Measurements from ENCODE around the gene MTOR. TPM values are rescaled to one million over a fixed set of nuclear protein-coding genes. Genes with fewer than 3 reads are reported as not detected.

The MTOR gene
- polyA plus RNA-seq, 1 experiment: 27.7 TPM

DNA sequence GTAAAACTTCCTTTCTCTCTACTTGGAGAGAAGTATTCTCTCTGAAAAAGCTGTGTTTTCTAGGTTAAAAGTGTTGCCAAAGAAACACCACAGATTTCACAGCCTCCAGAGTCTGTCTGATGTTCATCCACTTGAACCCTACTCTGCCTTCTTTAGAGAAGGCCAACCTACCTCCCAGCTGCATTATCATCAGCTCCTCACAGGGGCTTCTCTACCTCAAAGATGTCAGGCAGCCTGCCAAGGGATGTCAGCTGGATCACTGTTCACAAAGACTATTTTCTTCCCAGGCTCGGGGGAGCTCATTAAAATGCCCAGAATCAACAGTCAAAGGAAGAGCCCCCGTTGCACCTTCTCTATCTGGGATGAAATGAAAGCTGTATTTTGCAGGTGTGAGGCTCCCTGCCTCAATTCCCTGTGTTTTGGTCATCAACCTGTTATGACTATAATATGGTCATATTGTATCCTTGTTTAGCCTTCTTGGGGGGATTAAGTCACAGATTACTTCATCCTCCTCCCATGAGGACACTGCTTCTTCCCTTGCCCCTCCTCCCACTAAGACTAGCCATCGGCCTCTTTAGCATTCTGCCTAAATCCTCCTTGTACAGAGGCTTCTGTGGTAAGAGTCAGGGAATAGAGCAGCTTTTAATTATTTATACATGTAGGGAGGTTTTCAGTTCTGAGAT, 47.5 kb downstream of the MTOR start:
- CTCF ChIA-PET: interaction anchor here (0.6 to 1.0 kb wide), 2 partner anchors 24 to 177 kb away, joined by 3 to 6 read pairs; no protein-coding TSS in a partner anchor

DNA sequence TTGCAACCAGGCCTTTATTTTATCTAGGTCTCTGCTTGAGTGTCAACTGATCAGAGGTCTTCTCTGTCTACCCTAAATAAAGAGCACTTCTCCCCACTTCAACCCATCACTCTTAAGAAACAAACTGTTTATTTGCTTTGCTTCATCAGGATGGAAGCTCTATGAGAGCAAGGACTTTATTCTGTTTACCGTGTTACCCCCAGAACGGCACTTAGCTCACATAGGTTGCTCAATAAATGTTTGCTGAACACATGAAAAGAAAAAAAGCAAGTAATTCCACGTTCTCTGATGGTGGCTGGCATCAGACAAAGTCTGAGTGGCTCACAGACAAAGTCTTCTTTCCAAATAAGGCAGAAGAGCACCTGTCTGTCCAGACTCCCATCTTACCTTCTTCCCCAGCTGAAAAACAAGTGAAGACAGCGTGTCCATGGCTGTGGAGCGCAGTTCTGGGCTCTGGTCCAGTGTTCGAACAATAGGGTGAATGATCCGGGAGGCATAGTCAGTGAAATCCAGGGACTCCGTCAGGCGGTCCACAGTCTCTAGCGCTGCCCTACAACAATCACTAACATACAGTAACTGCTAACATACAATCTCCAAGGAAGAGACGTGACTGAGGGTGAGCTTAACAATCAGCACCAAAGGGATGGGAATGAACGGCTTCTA, 50.3 kb downstream of the MTOR start:
- H3K27ac ChIP-seq (ENCODE audit: low read depth, low read length): no peak overlapping the region
- ChIA-PET POLR2A (no interaction called here), CTCF (interaction anchor here (1.0 to 1.5 kb wide), 3 partner anchors 30 to 175 kb away, joined by 3 to 10 read pairs (median 4); no protein-coding TSS in a partner anchor)
- no peak overlapping the region for H3K4me3 ChIP-seq (ENCODE audit: low read depth, low read length)
- H3K9me3 ChIP-seq (ENCODE audit: control insufficient read depth, insufficient read depth, low read length): no peaks in the 10 kb centered on the region
- TF ChIP-seq, protein P1, sequence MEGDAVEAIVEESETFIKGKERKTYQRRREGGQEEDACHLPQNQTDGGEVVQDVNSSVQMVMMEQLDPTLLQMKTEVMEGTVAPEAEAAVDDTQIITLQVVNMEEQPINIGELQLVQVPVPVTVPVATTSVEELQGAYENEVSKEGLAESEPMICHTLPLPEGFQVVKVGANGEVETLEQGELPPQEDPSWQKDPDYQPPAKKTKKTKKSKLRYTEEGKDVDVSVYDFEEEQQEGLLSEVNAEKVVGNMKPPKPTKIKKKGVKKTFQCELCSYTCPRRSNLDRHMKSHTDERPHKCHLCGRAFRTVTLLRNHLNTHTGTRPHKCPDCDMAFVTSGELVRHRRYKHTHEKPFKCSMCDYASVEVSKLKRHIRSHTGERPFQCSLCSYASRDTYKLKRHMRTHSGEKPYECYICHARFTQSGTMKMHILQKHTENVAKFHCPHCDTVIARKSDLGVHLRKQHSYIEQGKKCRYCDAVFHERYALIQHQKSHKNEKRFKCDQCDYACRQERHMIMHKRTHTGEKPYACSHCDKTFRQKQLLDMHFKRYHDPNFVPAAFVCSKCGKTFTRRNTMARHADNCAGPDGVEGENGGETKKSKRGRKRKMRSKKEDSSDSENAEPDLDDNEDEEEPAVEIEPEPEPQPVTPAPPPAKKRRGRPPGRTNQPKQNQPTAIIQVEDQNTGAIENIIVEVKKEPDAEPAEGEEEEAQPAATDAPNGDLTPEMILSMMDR (IDR thresholded peaks at IDR 0.05; ENCODE audit: low read depth, low read length): no peak
- no peaks in the 10 kb centered on the region for H3K27me3 ChIP-seq (ENCODE audit: control insufficient read depth, insufficient read depth, low read length)
- DNase-seq (ENCODE audit: low read depth, low spot score): no peak

More for the DNA sequence above, 47.5 kb downstream of the MTOR start:
- H3K9me3 ChIP-seq (ENCODE audit: control insufficient read depth, insufficient read depth, low read length): no peaks in the 10 kb centered on the region
- no peak overlapping the region for H3K27ac ChIP-seq (ENCODE audit: low read depth, low read length)
- no peak for DNase-seq (ENCODE audit: low read depth, low spot score)
- TF ChIP-seq, protein P1 (IDR thresholded peaks at IDR 0.05; ENCODE audit: low read depth, low read length): no peak
- POLR2A ChIA-PET: no interaction called here
- H3K27me3 ChIP-seq (ENCODE audit: control insufficient read depth, insufficient read depth, low read length): no peaks in the 10 kb centered on the region
- H3K4me3 ChIP-seq (ENCODE audit: low read depth, low read length): no peak overlapping the region

DNA sequence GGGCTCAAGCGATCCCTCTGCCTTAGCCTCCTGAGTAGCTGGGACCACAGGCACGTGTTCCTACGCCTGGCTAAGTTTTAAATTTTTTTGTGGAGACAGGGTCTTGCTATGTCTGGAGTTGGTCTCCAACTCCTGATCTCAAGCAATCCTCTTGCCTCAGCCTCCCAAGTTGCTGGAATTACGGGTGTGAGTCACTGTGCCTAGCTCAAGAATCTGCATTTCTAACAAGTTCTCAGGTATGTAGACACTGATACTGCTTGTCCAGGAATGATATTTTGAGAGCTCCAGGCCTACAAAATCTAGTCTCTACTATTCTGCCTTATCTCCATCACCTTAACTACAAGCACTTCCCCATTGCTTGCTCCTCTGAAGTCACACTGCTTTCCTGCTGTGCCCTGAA, 50.9 kb downstream of the MTOR start:
- H3K4me3 ChIP-seq (ENCODE audit: low read depth, low read length): no peak overlapping the region
- CTCF ChIA-PET: interaction anchor here (0.6 to 1.5 kb wide), 5 partner anchors 10 to 889 kb away, joined by 3 to 10 read pairs (median 3); no protein-coding TSS in a partner anchor
- TF ChIP-seq, protein P1 (IDR thresholded peaks at IDR 0.05; ENCODE audit: low read depth, low read length): no peak
- H3K27me3 ChIP-seq (ENCODE audit: control insufficient read depth, insufficient read depth, low read length): no peaks in the 10 kb centered on the region
- no peak for DNase-seq (ENCODE audit: low read depth, low spot score)
- H3K27ac ChIP-seq (ENCODE audit: low read depth, low read length): no peak overlapping the region
- POLR2A ChIA-PET: interaction anchor here (0.6 kb wide), 1 partner anchor 162 kb away, joined by 3 read pairs; no protein-coding TSS in a partner anchor
- H3K9me3 ChIP-seq (ENCODE audit: control insufficient read depth, insufficient read depth, low read length): no peaks in the 10 kb centered on the region

DNA sequence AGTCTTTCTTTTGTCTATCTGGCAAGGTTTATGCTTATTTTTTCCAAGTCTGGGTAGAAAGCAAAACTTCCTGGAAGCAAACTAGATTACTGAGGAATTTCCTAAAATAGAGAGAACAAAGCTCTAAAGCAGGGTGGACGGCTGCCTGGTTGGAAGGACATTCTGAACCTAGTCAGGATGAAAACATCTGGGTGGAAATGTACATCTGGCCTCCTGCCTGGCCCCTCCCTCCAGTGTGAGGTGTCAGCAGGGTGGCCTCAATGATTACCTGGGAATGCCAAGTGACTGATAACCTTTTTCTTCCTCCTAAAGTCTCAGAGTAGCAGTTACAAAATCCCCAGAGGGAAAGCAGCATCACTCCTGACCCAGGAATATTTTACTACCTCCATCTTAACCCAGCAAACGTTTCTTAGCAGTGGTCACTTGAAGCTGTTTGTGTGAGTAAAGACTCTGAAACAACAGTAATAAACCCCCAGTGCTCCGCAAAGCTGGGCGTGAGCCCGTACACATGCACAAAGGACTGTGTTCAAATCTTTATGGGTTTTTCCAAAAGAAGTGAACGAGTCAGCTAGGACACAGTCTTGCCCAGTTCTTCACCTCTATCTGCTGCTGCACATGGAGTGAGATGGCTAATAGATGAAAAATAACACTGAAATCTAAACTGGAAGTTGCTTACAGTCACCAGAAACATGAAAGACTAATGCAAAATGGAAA, 54.3 kb downstream of the MTOR start:
- POLR2A ChIA-PET: no interaction called here
- no peak for DNase-seq (ENCODE audit: low read depth, low spot score)

More for the DNA sequence above, 54.3 kb downstream of the MTOR start:
- Histone ChIP-seq H3K4me3 (ENCODE audit: low read depth, low read length) (no peak overlapping the region), H3K9me3 (ENCODE audit: control insufficient read depth, insufficient read depth, low read length) (no peaks in the 10 kb centered on the region), H3K27ac (ENCODE audit: low read depth, low read length) (no peak overlapping the region), H3K27me3 (ENCODE audit: control insufficient read depth, insufficient read depth, low read length) (no peaks in the 10 kb centered on the region)
- CTCF ChIA-PET: interaction anchor here (0.6 to 2.7 kb wide), 3 partner anchors 34 to 206 kb away, joined by 3 to 10 read pairs (median 5); no protein-coding TSS in a partner anchor
- TF ChIP-seq, protein P1 (IDR thresholded peaks at IDR 0.05; ENCODE audit: low read depth, low read length): no peak
